Measurements from ENCODE around the gene PPFIA4.

The PPFIA4 gene

DNA sequence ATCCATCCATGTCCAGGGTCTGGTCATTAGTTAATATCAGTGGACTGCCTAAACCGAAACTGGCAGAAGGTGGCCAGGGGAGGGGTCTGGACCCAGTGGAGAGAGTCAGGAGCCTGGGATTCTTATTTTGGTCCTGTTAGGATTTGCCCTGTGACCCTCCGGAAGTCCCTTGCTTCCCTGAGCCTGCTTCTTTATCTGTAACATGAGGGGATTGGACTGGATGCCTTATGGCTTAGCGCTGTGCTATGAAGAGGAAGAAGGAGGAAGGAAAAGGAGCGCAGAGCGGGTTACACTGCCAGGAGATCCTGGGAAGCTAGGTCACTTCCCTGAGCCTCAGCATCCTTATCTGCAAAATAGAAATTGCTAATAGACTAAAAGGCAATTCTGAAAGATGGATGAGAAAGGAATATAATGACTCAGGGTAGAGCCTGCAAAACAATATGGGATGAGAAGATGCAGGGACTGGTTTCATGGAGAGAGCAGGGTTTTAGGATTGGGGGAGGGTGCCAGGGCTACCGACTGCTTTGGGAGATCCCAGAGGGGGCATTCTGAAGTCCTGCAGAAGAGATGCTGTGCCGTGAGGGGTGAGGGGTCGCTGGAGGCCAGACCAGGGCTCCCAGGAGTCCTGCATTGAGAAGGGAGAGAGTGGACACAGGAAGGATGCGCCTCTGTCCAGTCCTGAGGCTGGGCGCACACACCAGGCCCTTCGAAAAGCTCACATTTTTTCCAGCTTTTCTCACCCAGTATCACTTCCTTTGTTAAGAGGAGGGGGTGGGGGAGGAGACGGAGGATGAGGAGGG lies 100.8 kb downstream of the PPFIA4 start:
- no peak for DNase-seq (ENCODE audit: low spot score)

DNA sequence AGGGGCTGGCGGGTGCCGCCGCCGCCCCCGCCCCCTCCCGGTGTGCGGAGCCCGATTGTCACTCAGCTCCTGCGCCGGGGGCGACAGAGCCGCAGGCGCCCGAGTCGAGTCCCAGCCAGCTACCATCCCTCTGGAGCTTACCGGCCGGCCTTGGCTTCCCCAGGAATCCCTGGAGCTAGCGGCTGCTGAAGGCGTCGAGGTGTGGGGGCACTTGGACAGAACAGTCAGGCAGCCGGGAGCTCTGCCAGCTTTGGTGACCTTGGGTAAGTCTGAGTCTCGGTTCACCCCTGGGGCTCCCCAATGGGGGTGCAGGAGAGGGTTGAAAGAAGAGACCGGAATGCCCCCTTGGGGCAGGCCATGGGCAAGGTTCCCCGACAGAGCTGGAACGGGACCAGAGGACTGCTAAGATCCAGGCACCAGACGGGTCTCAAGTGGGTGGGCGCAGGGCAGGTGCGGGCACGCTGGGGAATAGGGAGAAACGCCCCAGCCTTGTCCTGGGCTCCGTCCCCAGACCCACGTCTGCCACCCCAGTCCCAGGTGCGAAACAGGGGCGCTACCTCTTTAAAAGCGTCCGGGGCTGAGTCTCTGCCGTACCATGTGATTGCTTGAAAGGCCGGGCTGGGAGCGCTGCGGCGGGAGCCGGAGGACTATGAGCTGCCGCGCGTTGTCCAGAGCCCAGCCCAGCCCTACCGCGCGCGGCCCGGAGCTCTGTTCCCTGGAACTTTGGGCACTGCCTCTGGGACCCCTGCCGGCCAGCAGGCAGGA lies 101.6 kb downstream of the PPFIA4 start, which contains the start of gene ADORA1:
Gene ADORA1 (plus strand): TSS at position 61 of the 765 bp plus-strand sequence. CDS start 1,116 bp downstream, outside the sequence.
- peak; percentile 49 for DNase-seq (ENCODE audit: low spot score)

DNA sequence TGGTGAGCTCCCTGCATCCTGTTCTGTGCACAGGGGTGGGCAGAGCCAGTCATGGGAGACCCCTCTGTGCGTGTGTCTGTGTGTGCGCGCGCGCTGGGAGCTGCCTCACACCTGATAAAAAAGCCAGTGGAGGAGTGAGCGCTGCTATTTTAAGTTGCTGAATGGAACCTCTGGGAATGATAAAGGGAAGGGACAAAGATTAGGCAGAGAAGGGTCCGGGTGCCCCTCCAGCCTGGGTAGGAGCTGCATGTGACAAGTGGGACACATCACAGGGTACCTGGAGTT lies 102.1 kb downstream of the PPFIA4 start:
- no peak for DNase-seq (ENCODE audit: low spot score)
